IMR-90 (cell line): ENCODE measurements around the gene RAP1GAP.

Source experiments
- BHLHE40 ChIP-seq: fragments of 150-350 bp; IDR thresholded peaks from 2 replicates; pipeline ENCODE4 v1.6.1; 2016; ENCODE audit warnings: mild to moderate bottlenecking, low read depth, low read length
- CTCF ChIP-seq: conservative IDR thresholded peaks from 2 replicates; pipeline ENCODE4 v1.5.1; 2012; ENCODE audit warnings: mild to moderate bottlenecking, low read depth, low read length, improper control_type of control experiment
- MAFK ChIP-seq: IDR thresholded peaks from 2 replicates; pipeline ENCODE4 v1.6.1; 2012; ENCODE audit warnings: low read depth, low read length, improper control_type of control experiment
- POLR2A ChIP-seq: IDR thresholded peaks from 2 replicates; pipeline ENCODE4 v1.6.1; 2012; ENCODE audit warnings: mild to moderate bottlenecking, low read depth, low read length
- RAD21 ChIP-seq: IDR thresholded peaks from 2 replicates; pipeline ENCODE4 v1.6.1; 2012; ENCODE audit warnings: low read length, improper control_type of control experiment

GRCh38 chr1:21637514-21637913 lies 31.6 kb downstream of the RAP1GAP start:
- TF ChIP-seq CTCF (no peak), BHLHE40 (no peak), MAFK (no peak), POLR2A (no peak), RAD21 (no peak)
